ENCODE data around the gene ASB3. TPM values are rescaled to one million over a fixed set of nuclear protein-coding genes. Genes with fewer than 3 reads are reported as not detected.

ASB3 gene
- total RNA-seq, 1 donor from 2014 or later, result 11.8 TPM

GRCh38 chr2:53629501-53629900 is 157.3 kb downstream of the ASB3 start:
- no peak overlapping the region for H3K4me3 ChIP-seq (ENCODE audit: low read depth, low read length)
- no peak for TF ChIP-seq CTCF (conservative IDR thresholded peaks at IDR 0.05; ENCODE audit: low read depth, low read length)
- no peak for DNase-seq (ENCODE audit: low read depth)

- no peak for TF ChIP-seq CTCF (conservative IDR thresholded peaks at IDR 0.05; ENCODE audit: low read depth, low read length)
- no peak overlapping the region for H3K4me3 ChIP-seq (ENCODE audit: low read depth, low read length)
- no peak for DNase-seq (ENCODE audit: low read depth)
Measured at GRCh38 chr2:53629001-53629400, 157.8 kb downstream of the ASB3 start.

- no peak overlapping the region for H3K4me3 ChIP-seq (ENCODE audit: low read depth, low read length)
- no peak for DNase-seq (ENCODE audit: low read depth)
- TF ChIP-seq CTCF (conservative IDR thresholded peaks at IDR 0.05; ENCODE audit: low read depth, low read length), result no peak
Measured at GRCh38 chr2:53622141-53622540, 164.6 kb downstream of the ASB3 start.

GRCh38 chr2:53620981-53621380 is 165.8 kb downstream of the ASB3 start:
- no peak for TF ChIP-seq CTCF (conservative IDR thresholded peaks at IDR 0.05; ENCODE audit: low read depth, low read length)
- no peak for DNase-seq (ENCODE audit: low read depth)
- no peak overlapping the region for H3K4me3 ChIP-seq (ENCODE audit: low read depth, low read length)

Other genes starting within 250 kb of the ASB3 start
- gene CHAC2, start 19.1 kb downstream of the ASB3 start, total RNA-seq, result 10.3 and 21.1 TPM in 2 replicates
- 74.9 and 94.1 TPM in 2 replicates for gene ERLEC1, start 91 bp upstream of the ASB3 start, total RNA-seq
- gene GPR75, start 73.0 kb upstream of the ASB3 start, total RNA-seq, result 0.52 and 1.5 TPM in 2 replicates
- 18.7 and 27.9 TPM in 2 replicates for gene PSME4, start 184.0 kb upstream of the ASB3 start, total RNA-seq